Umbilical cord (tissue), 2 donors: Measurements from ENCODE around the gene TGM6. TPM values are rescaled to one million over a fixed set of nuclear protein-coding genes. Genes with fewer than 3 reads are reported as not detected.
"Not testable (repeated sequence)": the region's sequence is repeated elsewhere in the genome, so short reads cannot be mapped to it uniquely, and the experiment has no call there.

Source experiments
- DNase-seq: peaks from one replicate; pipeline ENCODE4 v3.0.0-alpha.2; 2015; ENCODE audit warnings: low spot score
- total RNA-seq: library from RNA; depleted of rRNA; stranded (reverse); fragments of >200 nt; gene quantifications from one replicate; pipeline ENCODE4 v1.2.3, GENCODE V29; 2014; ENCODE audit warnings: low replicate concordance; ENCODE audit not compliant: insufficient read depth

TGM6 gene
- total RNA-seq, 1 donor from 2014 or later: not detected

- DNase-seq: no peak
Observed at GRCh38 chr20:2398449-2398848, 17.7 kb downstream of the TGM6 start.

- no peak for DNase-seq
Observed at GRCh38 chr20:2399390-2399789, 18.7 kb downstream of the TGM6 start.

DNA sequence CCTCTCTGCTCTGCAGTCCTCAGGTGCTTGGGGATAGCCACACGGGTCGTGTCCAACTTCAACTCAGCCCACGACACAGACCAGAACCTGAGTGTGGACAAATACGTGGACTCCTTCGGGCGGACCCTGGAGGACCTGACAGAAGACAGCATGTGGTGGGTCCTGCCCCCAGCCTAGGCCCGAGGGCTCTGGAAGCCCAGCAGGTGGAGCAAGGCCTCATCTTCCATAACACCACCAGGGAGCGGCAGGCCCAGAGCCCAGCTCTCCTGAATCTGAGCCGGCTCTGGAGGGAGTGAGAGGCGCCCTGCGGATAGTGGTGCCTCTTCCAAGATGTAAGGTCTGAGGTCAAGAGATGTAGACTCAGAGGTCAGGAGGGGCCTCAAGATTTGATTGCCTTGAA is 19.6 kb downstream of the TGM6 start:
- no peak for DNase-seq

GRCh38 chr20:2401527-2401926 is 20.8 kb downstream of the TGM6 start:
- DNase-seq: no peak

GRCh38 chr20:2402271-2402980 is 21.7 kb downstream of the TGM6 start:
- no peak for DNase-seq

- no peak for DNase-seq
Observed at GRCh38 chr20:2403291-2404052, 22.8 kb downstream of the TGM6 start.

GRCh38 chr20:2405693-2406065 is 25.0 kb downstream of the TGM6 start:
- DNase-seq: no peak

DNA sequence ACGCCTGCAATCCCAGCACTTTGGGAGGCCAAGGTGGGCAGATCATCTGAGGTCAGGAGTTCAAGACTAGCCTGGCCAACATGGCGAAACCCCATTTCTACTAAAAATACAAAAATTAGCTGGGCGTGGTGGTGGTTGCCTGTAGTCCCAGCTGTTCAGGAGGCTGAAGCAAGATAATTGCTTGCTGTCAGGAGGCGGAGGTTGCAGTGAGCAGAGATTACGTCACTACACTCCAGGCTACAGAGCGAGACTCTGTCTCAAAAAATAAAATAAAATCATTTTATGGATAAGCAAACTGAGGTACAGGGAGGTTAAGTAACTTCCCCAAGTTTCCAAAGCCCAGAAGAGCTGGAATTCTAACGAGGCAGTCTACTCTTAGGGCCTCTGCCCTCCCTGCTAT is 26.7 kb downstream of the TGM6 start:
- not testable (repeated sequence) for DNase-seq

- no peak for DNase-seq
Observed at GRCh38 chr20:2408111-2408510, 27.4 kb downstream of the TGM6 start.

GRCh38 chr20:2416541-2417212 is 36.0 kb downstream of the TGM6 start:
- DNase-seq: no peak

DNA sequence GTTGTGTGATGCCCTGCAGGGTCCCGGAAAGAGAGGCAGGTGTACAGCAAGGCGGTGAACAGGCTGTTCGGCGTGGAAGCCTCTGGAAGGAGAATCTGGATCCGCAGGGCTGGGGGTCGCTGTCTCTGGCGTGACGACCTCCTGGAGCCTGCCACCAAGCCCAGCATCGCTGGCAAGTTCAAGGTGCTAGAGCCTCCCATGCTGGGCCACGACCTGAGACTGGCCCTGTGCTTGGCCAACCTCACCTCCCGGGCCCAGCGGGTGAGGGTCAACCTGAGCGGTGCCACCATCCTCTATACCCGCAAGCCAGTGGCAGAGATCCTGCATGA is 36.5 kb downstream of the TGM6 start:
- no peak for DNase-seq

GRCh38 chr20:2418388-2418787 is 37.7 kb downstream of the TGM6 start:
- DNase-seq: no peak

DNA sequence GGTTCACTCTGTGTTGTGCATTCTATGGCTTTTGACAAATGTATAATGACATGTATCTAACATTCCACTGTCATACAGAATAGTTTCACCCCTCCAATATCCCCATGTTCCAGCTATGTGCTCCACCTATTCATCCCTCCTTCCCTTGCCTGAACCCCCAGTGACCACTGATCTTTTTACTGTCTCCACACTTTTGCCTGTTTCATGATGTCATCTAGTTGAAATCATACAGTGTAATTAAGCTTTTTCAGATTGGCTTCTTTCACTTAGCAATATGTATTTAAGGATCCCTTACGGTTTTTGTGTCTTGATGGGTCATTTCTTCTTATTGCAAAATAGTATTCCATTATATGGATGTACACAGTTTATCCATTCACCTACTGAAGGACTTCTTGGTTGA is 39.8 kb downstream of the TGM6 start:
- no peak for DNase-seq

- no peak for DNase-seq
Observed at GRCh38 chr20:2421247-2421646, 40.5 kb downstream of the TGM6 start.

GRCh38 chr20:2429051-2429450 is 48.4 kb downstream of the TGM6 start:
- no peak for DNase-seq

GRCh38 chr20:2430538-2430937 is 49.8 kb downstream of the TGM6 start:
- no peak for DNase-seq

DNA sequence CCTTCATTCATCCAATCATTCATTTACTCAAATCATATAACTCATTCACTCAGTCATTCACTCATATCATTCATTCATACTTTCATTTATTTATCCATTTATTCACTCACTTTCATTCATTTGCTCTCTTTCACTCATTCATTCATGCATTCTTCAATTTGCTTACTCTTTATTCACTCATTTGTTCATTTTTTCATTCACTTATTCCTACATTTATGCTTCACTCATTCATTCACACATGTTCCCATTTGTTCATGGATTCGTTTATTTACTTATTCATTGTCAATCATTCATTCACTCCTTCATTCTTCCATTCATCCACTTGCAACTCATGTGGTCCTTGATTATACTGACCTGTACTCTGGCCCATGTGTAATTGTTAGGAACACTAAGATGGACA is 50.5 kb downstream of the TGM6 start:
- DNase-seq: no peak

DNA sequence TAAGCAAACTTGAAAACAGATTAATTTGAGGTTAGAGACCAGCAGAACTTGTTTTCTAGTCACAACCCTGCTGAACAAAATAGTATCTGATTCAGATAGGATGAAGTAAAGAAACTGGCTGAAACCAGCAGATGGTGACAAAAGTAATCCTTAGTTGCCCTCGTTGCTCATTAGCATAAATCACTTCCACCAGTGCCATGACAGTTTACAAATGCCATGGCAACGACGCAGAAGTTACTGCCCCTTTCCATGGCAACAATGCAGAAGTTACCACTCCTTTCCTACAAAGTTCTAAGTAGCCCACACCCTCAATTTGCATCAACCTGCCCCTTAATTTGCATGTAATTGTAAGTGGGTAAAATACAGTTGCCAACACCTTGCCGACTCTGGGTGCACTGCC is 66.1 kb downstream of the TGM6 start:
- no peak for DNase-seq

DNA sequence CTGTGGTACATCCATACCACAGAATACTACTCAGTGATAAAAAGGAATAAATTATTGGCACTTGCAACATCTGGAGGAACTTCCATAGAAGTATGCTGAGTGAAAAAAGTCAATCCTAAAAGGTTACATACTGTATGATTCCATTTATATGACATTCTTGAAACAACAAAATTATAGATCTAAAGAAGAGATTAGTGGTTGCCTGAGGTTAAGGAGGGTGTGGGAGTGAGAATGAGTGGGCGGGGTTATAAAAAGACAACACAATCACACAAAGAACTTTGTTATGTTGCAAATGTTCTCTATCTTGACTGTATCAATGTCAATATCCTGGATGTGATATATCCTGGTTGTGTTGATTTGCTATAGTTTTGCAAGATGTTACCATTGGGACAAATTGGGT is 68.7 kb downstream of the TGM6 start:
- DNase-seq: no peak

DNA sequence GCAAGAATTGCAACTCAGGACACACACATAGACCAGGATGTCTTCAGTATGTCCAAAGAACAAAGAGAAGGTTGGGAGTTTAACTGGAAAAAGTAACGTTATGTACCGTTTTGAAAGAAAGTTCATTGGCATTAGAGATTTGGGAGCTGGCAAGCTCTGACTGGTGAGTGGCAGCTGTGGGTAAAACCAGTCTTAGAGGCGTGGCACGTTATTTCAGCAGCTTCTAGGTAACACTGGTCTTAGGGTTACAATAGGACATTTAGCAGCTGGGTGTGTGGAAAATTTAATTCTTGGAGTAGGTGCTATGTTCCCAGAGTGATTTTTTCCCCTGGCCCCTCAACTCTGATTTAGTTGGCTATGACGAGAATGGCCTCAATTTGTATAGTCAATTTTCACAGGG is 70.7 kb downstream of the TGM6 start:
- DNase-seq: no peak

DNA sequence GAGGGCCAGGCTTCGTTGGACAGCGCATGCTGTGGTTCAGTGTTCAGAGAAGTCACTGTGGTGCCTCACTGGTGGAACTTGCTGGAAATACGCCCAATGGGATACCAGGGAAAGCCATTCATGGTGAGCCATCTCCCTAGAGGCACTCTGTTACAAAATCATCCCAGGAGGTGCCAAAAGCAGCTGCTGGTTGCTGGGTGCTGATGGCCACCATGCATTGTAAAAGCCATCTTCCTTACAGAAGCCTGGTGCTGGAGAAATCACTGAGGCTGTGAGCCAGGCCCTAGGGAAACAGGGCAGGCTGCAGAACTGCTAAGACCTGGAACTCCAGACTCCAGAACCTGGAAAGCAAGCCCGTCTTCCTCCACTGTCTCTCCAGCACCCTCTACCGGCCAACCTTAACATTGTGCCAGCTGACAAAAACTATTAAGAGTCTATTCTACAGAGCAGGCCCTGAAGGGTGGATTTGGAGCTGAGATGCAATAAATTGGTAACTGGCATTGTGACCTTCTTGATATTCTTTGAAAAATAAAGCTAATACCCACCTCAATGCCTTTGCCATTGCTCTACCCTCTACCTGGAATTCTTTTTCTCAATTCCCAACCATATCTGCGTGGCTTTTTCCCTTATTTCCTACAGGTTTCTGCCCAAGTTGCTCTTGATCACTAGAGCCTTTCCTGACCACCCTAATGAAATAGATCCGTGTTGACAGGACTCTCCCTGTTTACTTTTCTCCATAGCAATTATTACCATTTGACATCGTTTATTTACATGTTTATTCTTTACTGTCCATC is 71.4 kb downstream of the TGM6 start:
- peak; percentile 49 for DNase-seq

DNA sequence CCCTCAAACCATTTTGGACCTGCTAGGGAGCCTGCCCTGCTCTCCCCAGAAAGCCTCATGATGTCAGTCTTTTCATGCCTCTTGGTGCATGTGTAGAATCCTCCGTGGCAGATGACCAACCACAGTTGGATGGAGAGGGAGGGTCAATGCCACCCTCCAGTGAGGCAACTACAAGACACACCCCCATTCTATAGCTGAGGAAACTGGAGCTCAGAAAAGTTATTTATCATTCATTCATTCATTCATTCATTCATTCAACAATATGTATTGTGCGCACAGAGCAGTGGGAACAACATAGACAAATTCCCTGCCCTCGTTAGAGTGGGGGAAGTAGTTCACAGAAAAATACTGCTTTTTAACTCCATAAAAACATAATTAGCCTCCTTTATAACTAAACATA is 73.1 kb downstream of the TGM6 start:
- DNase-seq: no peak
